H1 (cell line): ENCODE data around the gene TNFAIP2. TPM values are rescaled to one million over a fixed set of nuclear protein-coding genes. Genes with fewer than 3 reads are reported as not detected.

ENCODE experiments used
- CTCF ChIA-PET: fragments of 300-600 bp; sonication (Branson Sonifier 250); formaldehyde crosslinking; loops from one replicate; lab custom pipeline; 2021; ENCODE audit not compliant: partially characterized antibody; lab: Charles Lee
- POLR2A ChIA-PET: fragments of 300-600 bp; sonication (Branson Sonifier 250); formaldehyde crosslinking; loops from one replicate; lab custom pipeline; 2021; ENCODE audit warnings: inconsistent platforms; ENCODE audit not compliant: partially characterized antibody; lab: Charles Lee
- DNase-seq, 2 experiments: peaks; one replicate each; pipeline versions ENCODE4 v3.0.0 to v3.0.0-alpha.2; 2010 to 2022; ENCODE audit warnings: low spot score in 2 of 2, low read depth in 1 of 2, mixed read lengths in 1 of 2
- FAIRE-seq: peaks from 2 replicates; lab custom pipeline; 2011; peaks lifted over from hg19 to GRCh38; lab: Jason Lieb, UNC
- H2AFZ ChIP-seq: 2 replicates; pipeline ENCODE4 v1.8.1; 2012; ENCODE audit warnings: low read length, inconsistent platforms
- H2AK5ac ChIP-seq: 2 replicates; pipeline ENCODE4 v1.6.1; 2013; ENCODE audit warnings: low read depth, low read length
- H2BK120ac ChIP-seq: replicated peaks from 2 replicates; pipeline ENCODE3; 2013; ENCODE audit warnings: low read depth, low read length, inconsistent platforms
- H2BK12ac ChIP-seq: 2 replicates; pipeline ENCODE4 v1.6.1; 2013; ENCODE audit warnings: low read depth, low read length
- H2BK15ac ChIP-seq: 2 replicates; pipeline ENCODE4 v1.6.1; 2013; ENCODE audit warnings: low read length
- H2BK20ac ChIP-seq: 2 replicates; pipeline ENCODE4 v1.6.1; 2013; ENCODE audit warnings: low read length
- H2BK5ac ChIP-seq: 2 replicates; pipeline ENCODE4 v1.6.1; 2013; ENCODE audit warnings: low read depth, low read length
- H3K14ac ChIP-seq: 2 replicates; pipeline ENCODE4 v1.6.1; 2013; ENCODE audit warnings: inconsistent platforms; ENCODE audit not compliant: insufficient read length
- H3K18ac ChIP-seq: 2 replicates; pipeline ENCODE4 v1.6.1; 2013; ENCODE audit warnings: low read length; ENCODE audit errors: extremely low read depth
- H3K23ac ChIP-seq: 2 replicates; pipeline ENCODE4 v1.6.1; 2013; ENCODE audit warnings: inconsistent platforms; ENCODE audit not compliant: insufficient read length
- H3K23me2 ChIP-seq: 2 replicates; pipeline ENCODE4 v1.6.1; 2013; ENCODE audit warnings: low read depth, low read length
- H3K27ac ChIP-seq: 2 replicates; pipeline ENCODE4 v1.6.1; 2011; ENCODE audit warnings: low read depth, low read length, inconsistent platforms
- H3K27me3 ChIP-seq, 4 experiments: replicated peaks in 1 of 4; 1 replicate in 1 of 4; 2 replicates in 3 of 4; pipeline versions ENCODE4 v1.6.1 to v1.8.1; 2011 to 2013; ENCODE audit warnings: low read length in 3 of 4, mild to moderate bottlenecking in 3 of 4, inconsistent platforms in 2 of 4, mixed read lengths in 2 of 4, moderate library complexity in 1 of 4; ENCODE audit not compliant: control insufficient read depth in 3 of 4, insufficient read depth in 3 of 4; ENCODE audit errors: extremely low read depth in 1 of 4
- H3K36me3 ChIP-seq, 4 experiments: 2 replicates each; pipeline versions ENCODE4 v1.6.1 to v1.8.1; 2011 to 2013; ENCODE audit warnings: mild to moderate bottlenecking in 4 of 4, low read length in 3 of 4, moderate library complexity in 2 of 4, control low read depth in 1 of 4, inconsistent platforms in 1 of 4; ENCODE audit not compliant: insufficient read depth in 4 of 4, control insufficient read depth in 2 of 4
- H3K4ac ChIP-seq: replicated peaks from 2 replicates; pipeline ENCODE3; 2013; ENCODE audit warnings: low read length, low read depth, mixed read lengths, inconsistent platforms; ENCODE audit not compliant: insufficient read length
- H3K4me1 ChIP-seq, 4 experiments: replicated peaks in 1 of 4; 1 replicate in 1 of 4; 2 replicates in 3 of 4; pipeline versions ENCODE4 v1.6.1 to v1.8.1; 2011 to 2013; ENCODE audit warnings: low read length in 3 of 4, inconsistent platforms in 2 of 4, mixed read lengths in 1 of 4; ENCODE audit not compliant: insufficient read depth in 4 of 4, control insufficient read depth in 3 of 4
- H3K4me2 ChIP-seq, 2 experiments: 2 replicates each; pipeline versions ENCODE4 v1.6.1 to v1.8.1; 2011 to 2013; ENCODE audit warnings: low read depth in 2 of 2, low read length in 2 of 2, control low read depth in 1 of 2, inconsistent platforms in 1 of 2, mild to moderate bottlenecking in 1 of 2; ENCODE audit not compliant: insufficient read depth in 1 of 2
- H3K4me3 ChIP-seq, 4 experiments: fragments of 200-600, 300-600 bp in 1 of 4; sonication (generic), shearing (Covaris generic), sonication (Bioruptor Twin) in 1 of 4; 2 replicates each; pipeline versions ENCODE4 v1.5.1 to v1.8.1; 2011 to 2016; ENCODE audit warnings: low read length in 4 of 4, low read depth in 3 of 4, control low read depth in 2 of 4, inconsistent platforms in 2 of 4, mild to moderate bottlenecking in 2 of 4, mixed read lengths in 1 of 4, moderate library complexity in 1 of 4; ENCODE audit not compliant: insufficient read depth in 2 of 4; ENCODE audit errors: extremely low read depth in 1 of 4
- H3K56ac ChIP-seq: replicated peaks from 2 replicates; pipeline ENCODE3; 2013; ENCODE audit warnings: low read depth, mild to moderate bottlenecking, mixed read lengths, low read length, inconsistent platforms; ENCODE audit not compliant: insufficient read length
- H3K79me1 ChIP-seq: 2 replicates; pipeline ENCODE4 v1.6.1; 2013; ENCODE audit warnings: low read depth, low read length, control low read depth
- H3K79me2 ChIP-seq, 2 experiments: 2 replicates each; pipeline versions ENCODE4 v1.6.1 to v1.8.1; 2012 to 2013; ENCODE audit warnings: low read length in 2 of 2, mild to moderate bottlenecking in 2 of 2, inconsistent platforms in 1 of 2; ENCODE audit not compliant: insufficient read depth in 2 of 2, control insufficient read depth in 1 of 2
- H3K9ac ChIP-seq, 4 experiments: replicated peaks in 1 of 4; 1 replicate in 1 of 4; 2 replicates in 3 of 4; pipeline versions ENCODE4 v1.6.1 to v1.8.1; 2011 to 2013; ENCODE audit warnings: low read depth in 3 of 4, low read length in 3 of 4, control low read depth in 2 of 4, mild to moderate bottlenecking in 2 of 4, moderate library complexity in 2 of 4, inconsistent platforms in 1 of 4; ENCODE audit errors: extremely low read depth in 1 of 4
- H3K9me3 ChIP-seq, 2 experiments: 2 replicates each; pipeline versions ENCODE4 v1.6.1 to v1.8.1; 2012 to 2013; ENCODE audit warnings: mild to moderate bottlenecking in 2 of 2, moderate library complexity in 2 of 2, control low read depth in 1 of 2, inconsistent platforms in 1 of 2, low read depth in 1 of 2, low read length in 1 of 2, mixed read lengths in 1 of 2; ENCODE audit not compliant: insufficient read depth in 2 of 2
- H4K20me1 ChIP-seq, 2 experiments: replicated peaks in 1 of 2; 2 replicates each; pipeline versions ENCODE3 to v1.8.1; 2011 to 2013; ENCODE audit warnings: inconsistent platforms in 2 of 2, low read length in 2 of 2, mild to moderate bottlenecking in 1 of 2; ENCODE audit not compliant: insufficient read depth in 2 of 2, control insufficient read depth in 1 of 2
- H4K5ac ChIP-seq: 2 replicates; pipeline ENCODE4 v1.6.1; 2013; ENCODE audit warnings: low read length, low read depth, mixed read lengths, inconsistent platforms; ENCODE audit not compliant: insufficient read length
- H4K8ac ChIP-seq: 2 replicates; pipeline ENCODE4 v1.8.0; 2013; ENCODE audit warnings: mild to moderate bottlenecking, moderate library complexity, low read length, inconsistent platforms; ENCODE audit not compliant: insufficient read depth; ENCODE audit errors: extremely low read depth
- H4K91ac ChIP-seq: replicated peaks from 2 replicates; pipeline ENCODE3; 2013; ENCODE audit warnings: low read length, mixed read lengths, inconsistent platforms; ENCODE audit not compliant: insufficient read length
- WGBS, 2 experiments: shearing (Covaris generic) in 1 of 2; methylation state at CpG; one replicate each; pipeline versions ENCODE4 v1.1.6 to v1.1.7; 2013 to 2015; ENCODE audit warnings: low lambda C conversion rate in 2 of 2, mixed read lengths in 2 of 2, inconsistent platforms in 1 of 2, low coverage in 1 of 2, missing lambda C conversion rate in 1 of 2; ENCODE audit not compliant: insufficient replicate concordance in 2 of 2, insufficient coverage in 1 of 2, insufficient read length in 1 of 2; ENCODE audit errors: extremely low coverage in 1 of 2, missing lambda C conversion rate in 1 of 2; 5-methylcytosine and 5-hydroxymethylcytosine counted together
- polyA plus RNA-seq, 7 experiments: library from polyadenylated mRNA; depleted of rRNA in 3 of 7; stranded (reverse) in 5 of 7; unstranded in 2 of 7; fragments of >200 nt in 5 of 7; fragments of 200-250 nt in 2 of 7; gene quantifications; 1 replicate in 5 of 7; 2 replicates in 1 of 7; 4 replicates in 1 of 7; pipeline versions ENCODE4 v1.2.1 to v1.2.3, GENCODE V29; 2011 to 2013; ENCODE audit warnings: missing spikeins in 2 of 7, mixed read lengths in 2 of 7
- total RNA-seq: library from RNA; stranded (reverse); fragmentation: NEBNext Ultra II Directional; extraction: Animal tissue kit (Norgen Biotek cat#: 25700); gene quantifications from 2 replicates; pipeline ENCODE4 v1.2.1, GENCODE V29; 2021

Gene TNFAIP2
- total and polyA plus RNA-seq, 2 of the 8 experiments (the other 6 are each of a cell fraction or from before 2014, with no cell fraction given), result 28.3 to 34.5 TPM

DNA sequence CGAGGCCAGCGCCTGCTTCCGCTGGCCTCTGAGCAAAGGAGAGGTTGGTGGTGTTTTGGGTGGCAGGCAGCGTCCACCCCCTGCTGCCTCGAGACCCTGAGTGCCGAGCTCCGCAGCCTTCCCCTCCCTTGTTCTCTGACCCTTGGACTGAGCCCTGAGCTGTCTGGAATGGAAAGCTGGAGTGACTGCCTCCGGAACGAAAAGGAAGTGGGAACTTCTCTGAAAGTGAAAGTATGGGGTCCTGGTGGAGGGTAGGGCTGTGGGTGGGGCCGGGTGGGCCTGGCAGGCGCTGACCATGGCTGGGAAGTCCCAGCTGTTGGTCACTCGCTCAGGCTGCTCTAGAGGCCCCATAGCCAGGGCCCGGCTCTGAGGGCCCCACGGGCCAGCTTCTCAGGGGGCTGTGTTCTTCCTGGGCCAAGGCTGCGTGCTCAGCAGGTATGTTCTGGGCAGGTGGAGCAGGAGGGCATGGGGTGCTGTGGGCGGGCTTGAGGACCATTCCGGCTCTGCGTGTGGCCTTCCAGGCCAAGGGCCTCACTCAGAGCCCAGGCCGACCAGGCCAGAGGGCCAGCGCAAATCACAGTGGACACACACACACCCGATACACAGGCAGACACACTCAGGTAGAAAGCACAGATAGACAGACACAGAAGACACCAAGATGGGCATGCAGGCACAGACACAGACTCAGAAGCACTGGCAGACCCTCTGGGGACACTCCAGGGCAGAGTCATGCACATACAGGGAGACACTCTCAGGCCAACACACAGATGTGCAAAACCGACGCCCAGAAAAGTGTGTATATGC lies 28.7 kb upstream of the TNFAIP2 start, which contains the start of gene EXOC3L4:
Gene EXOC3L4 (plus strand): TSS at position 320 of the 804 bp plus-strand sequence. CDS start 5,495 bp downstream, outside the sequence.
- no peak within 1 kb of the TSS for H3K4me3 ChIP-seq
- H3K4me2 ChIP-seq, result no peak within 1 kb of the TSS
- no peak for FAIRE-seq
- H3K23ac ChIP-seq, result no peak within 1 kb of the TSS
- no peaks in the 10 kb centered on the region for H3K79me1 ChIP-seq
- peak within 1 kb of the TSS; percentile 66 for H2BK5ac ChIP-seq
- H4K5ac ChIP-seq, result no peak within 1 kb of the TSS
- H3K9me3 ChIP-seq, result no peaks in the 10 kb centered on the region
- H3K56ac ChIP-seq, result no peak within 1 kb of the TSS
- no peak within 1 kb of the TSS for H3K27ac ChIP-seq
- peak within 1 kb of the TSS; percentile 48 for H3K18ac ChIP-seq
- H3K79me2 ChIP-seq, result no peaks in the 10 kb centered on the region
- no peak within 1 kb of the TSS for H4K91ac ChIP-seq
- H3K4me1 ChIP-seq, result peaks cover 3 to 27% (median 12%) of the 10 kb centered on the region in 4 experiments
- DNase-seq, result no peak
- no peak within 1 kb of the TSS for H3K14ac ChIP-seq
- ChIA-PET POLR2A (interaction anchor here (0.9 to 1.5 kb wide), 3 partner anchors 10 to 35 kb away, joined by 3 to 5 read pairs (median 4); partner anchors contain the start of gene LBHD2), CTCF (interaction anchor here (0.8 to 5.4 kb wide), 5 partner anchors 11 to 47 kb away, joined by 3 to 58 read pairs (median 5); no protein-coding TSS in a partner anchor)
- peak within 1 kb of the TSS; percentile 82; the same call in 1 of the 2 replicates for H2AK5ac ChIP-seq
- no peak within 1 kb of the TSS; a peak in 1 of 7 replicates for H3K9ac ChIP-seq
- H3K4ac ChIP-seq, result no peak within 1 kb of the TSS
- peaks cover 4% of the 10 kb centered on the region; the same call in 1 of the 2 replicates for H3K23me2 ChIP-seq
- H4K8ac ChIP-seq, result peak within 1 kb of the TSS; percentile 45
- H2BK15ac ChIP-seq, result peak within 1 kb of the TSS; percentile 95; the same call in 1 of the 2 replicates
- H3K27me3 ChIP-seq, result peaks cover 0 to 12% (median 6%) of the 10 kb centered on the region in 4 experiments; a peak in 4 of 7 replicates
- H2BK120ac ChIP-seq, result no peak within 1 kb of the TSS
- peak within 1 kb of the TSS; percentile 68; the same call in 1 of the 2 replicates for H2BK12ac ChIP-seq
- 91% methylated on average over 21 of the region's 23 CpGs; no CpG with 5 or more reads in 1 of the 2 experiments for WGBS, 2 experiments
- H2AFZ ChIP-seq, result no peak within 1 kb of the TSS
- no peaks in the 10 kb centered on the region for H3K36me3 ChIP-seq
- peaks cover 0 to 1% of the 10 kb centered on the region in 2 experiments for H4K20me1 ChIP-seq
- peak within 1 kb of the TSS; percentile 72; the same call in 1 of the 2 replicates for H2BK20ac ChIP-seq
